Progenitor cell of endocrine pancreas (in vitro differentiated cells): Measurements from ENCODE around the gene ITGAL. TPM values are rescaled to one million over a fixed set of nuclear protein-coding genes. Genes with fewer than 3 reads are reported as not detected.

Source experiments
- DNase-seq: peaks from one replicate; pipeline ENCODE4 v3.0.0; 2021; ENCODE audit warnings: low spot score; ENCODE audit not compliant: unreplicated experiment
- H3K27ac Mint-ChIP-seq: 2 replicates; pipeline ENCODE4 v1.8.0; 2021; ENCODE audit warnings: mild to moderate bottlenecking, moderate library complexity, mixed read lengths
- H3K27me3 Mint-ChIP-seq: 2 replicates; pipeline ENCODE4 v1.8.0; 2021; ENCODE audit warnings: mixed read lengths
- H3K36me3 Mint-ChIP-seq: 2 replicates; pipeline ENCODE4 v1.8.0; 2022; ENCODE audit warnings: mixed read lengths; ENCODE audit not compliant: insufficient read depth
- H3K4me1 Mint-ChIP-seq: 2 replicates; pipeline ENCODE4 v1.8.0; 2021; ENCODE audit warnings: low read depth, mixed read lengths
- H3K4me3 Mint-ChIP-seq: 2 replicates; pipeline ENCODE4 v1.8.0; 2021; ENCODE audit warnings: low read depth, mild to moderate bottlenecking, moderate library complexity, mixed read lengths
- H3K9me3 Mint-ChIP-seq: 2 replicates; pipeline ENCODE4 v1.8.0; 2021; ENCODE audit warnings: low read depth, mixed read lengths
- total RNA-seq: library from RNA; stranded (reverse); gene quantifications from 2 replicates; pipeline ENCODE4 v1.2.1, GENCODE V29; 2021
- TF ChIP-seq, protein P1 (sequence below): fragments of 200-600 bp; sonication (generic); IDR thresholded peaks from one replicate; pipeline ENCODE4 v1.5.0; 2021; ENCODE audit warnings: antibody characterized with exemption, mild to moderate bottlenecking; ENCODE audit not compliant: unreplicated experiment

ITGAL gene
- total RNA-seq, 1 donor from 2014 or later, result 0.53 TPM

DNA sequence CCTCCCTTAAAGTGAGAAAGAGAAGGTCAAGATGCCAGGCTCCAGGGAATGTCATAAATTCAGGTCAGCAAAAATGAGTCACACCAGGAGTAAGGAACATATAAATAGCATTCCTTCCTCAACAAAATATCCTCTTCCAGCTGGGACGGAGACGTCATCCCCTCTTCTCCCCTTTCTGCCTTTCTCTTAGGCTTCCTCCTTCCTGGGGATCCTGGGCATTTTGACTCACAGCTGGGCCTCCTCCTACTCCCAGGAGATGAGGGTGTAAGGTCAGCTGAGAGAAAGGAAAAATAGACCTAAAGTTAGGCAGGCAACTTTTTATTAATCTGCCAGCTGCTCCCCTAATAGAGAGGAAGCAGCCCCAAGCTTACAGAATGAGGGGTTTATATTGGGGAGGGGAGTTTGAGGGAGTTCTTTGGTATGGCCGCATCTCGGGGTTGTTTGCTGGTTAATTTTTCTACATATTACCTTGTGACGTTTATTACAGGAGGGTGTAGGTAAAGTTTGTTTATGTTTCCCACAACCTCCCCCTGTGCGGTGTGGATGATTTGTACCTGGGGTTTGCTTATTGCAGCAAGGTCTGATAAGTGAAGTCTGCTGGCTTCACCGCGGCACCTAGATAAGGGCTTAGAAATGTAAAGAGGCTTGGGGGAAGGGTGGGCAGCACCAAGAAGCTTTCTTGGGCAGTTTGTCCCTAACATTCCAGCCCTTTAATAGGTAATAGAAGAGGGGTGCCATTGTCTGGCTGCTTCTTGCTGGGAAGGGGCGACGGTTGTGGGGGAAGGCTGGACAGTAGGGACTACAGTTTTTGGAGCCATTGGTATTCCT lies 69.2 kb downstream of the ITGAL start:
- Mint-ChIP-seq H3K27ac (no peak overlapping the region), H3K4me3 (no peak overlapping the region), H3K4me1 (no peaks in the 10 kb centered on the region), H3K27me3 (no peaks in the 10 kb centered on the region), H3K9me3 (peaks cover 22% of the 10 kb centered on the region), H3K36me3 (peaks cover 42% of the 10 kb centered on the region)
- TF ChIP-seq, protein P1, sequence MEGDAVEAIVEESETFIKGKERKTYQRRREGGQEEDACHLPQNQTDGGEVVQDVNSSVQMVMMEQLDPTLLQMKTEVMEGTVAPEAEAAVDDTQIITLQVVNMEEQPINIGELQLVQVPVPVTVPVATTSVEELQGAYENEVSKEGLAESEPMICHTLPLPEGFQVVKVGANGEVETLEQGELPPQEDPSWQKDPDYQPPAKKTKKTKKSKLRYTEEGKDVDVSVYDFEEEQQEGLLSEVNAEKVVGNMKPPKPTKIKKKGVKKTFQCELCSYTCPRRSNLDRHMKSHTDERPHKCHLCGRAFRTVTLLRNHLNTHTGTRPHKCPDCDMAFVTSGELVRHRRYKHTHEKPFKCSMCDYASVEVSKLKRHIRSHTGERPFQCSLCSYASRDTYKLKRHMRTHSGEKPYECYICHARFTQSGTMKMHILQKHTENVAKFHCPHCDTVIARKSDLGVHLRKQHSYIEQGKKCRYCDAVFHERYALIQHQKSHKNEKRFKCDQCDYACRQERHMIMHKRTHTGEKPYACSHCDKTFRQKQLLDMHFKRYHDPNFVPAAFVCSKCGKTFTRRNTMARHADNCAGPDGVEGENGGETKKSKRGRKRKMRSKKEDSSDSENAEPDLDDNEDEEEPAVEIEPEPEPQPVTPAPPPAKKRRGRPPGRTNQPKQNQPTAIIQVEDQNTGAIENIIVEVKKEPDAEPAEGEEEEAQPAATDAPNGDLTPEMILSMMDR, result no peak
- DNase-seq, result no peak

DNA sequence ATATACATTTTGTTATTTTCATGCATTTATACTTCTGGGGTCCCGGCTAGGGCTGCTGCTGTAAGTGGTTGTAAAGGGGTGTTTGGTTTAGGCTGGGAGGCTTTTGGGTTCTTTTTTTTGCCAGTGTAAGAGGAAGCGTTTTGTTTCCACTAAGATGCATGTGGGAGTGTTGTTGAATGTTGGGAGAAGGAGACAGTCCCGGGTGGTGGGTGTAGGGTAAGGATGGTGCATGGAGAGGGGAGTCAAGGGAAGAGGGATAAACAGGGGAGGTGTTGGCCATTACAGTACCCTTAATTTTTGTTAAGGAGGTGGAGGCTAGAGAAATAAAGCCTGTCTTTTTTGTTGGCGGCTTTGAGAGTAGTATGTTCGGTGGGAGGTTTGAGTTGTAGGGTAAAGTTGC lies 70.5 kb downstream of the ITGAL start:
- Mint-ChIP-seq H3K36me3 (peaks cover 36% of the 10 kb centered on the region), H3K4me3 (no peak overlapping the region), H3K9me3 (peaks cover 19% of the 10 kb centered on the region), H3K4me1 (peaks cover 3% of the 10 kb centered on the region), H3K27me3 (no peaks in the 10 kb centered on the region), H3K27ac (no peak overlapping the region)
- TF ChIP-seq, protein P1, result no peak
- no peak for DNase-seq

DNA sequence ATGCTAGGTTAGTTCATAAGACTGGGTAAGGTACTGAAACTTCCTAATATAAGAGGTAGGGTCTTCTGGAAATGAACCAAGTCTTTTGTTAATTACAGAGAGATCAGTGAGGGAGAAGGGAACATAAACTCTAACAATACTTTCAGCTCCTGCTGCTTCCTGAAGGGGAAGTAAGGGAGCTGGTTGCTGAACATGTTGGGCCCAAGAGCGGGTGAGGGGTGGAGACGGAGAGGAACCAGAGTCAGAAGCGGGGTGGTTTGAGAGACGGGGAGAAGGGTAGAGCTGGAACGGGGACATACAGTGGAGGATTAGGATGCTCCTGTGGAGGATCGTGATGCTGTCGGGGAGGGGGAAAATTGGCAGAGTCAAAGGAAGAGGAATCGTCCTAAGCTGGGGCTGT lies 73.6 kb downstream of the ITGAL start:
- H3K36me3 Mint-ChIP-seq, result peaks cover 29% of the 10 kb centered on the region
- H3K27ac Mint-ChIP-seq, result peak overlapping the region; percentile 76
- no peak overlapping the region for H3K4me3 Mint-ChIP-seq
- H3K4me1 Mint-ChIP-seq, result peaks cover 13% of the 10 kb centered on the region
- no peak for DNase-seq
- TF ChIP-seq, protein P1, result no peak
- H3K9me3 Mint-ChIP-seq, result peaks cover 27% of the 10 kb centered on the region
- no peaks in the 10 kb centered on the region for H3K27me3 Mint-ChIP-seq

DNA sequence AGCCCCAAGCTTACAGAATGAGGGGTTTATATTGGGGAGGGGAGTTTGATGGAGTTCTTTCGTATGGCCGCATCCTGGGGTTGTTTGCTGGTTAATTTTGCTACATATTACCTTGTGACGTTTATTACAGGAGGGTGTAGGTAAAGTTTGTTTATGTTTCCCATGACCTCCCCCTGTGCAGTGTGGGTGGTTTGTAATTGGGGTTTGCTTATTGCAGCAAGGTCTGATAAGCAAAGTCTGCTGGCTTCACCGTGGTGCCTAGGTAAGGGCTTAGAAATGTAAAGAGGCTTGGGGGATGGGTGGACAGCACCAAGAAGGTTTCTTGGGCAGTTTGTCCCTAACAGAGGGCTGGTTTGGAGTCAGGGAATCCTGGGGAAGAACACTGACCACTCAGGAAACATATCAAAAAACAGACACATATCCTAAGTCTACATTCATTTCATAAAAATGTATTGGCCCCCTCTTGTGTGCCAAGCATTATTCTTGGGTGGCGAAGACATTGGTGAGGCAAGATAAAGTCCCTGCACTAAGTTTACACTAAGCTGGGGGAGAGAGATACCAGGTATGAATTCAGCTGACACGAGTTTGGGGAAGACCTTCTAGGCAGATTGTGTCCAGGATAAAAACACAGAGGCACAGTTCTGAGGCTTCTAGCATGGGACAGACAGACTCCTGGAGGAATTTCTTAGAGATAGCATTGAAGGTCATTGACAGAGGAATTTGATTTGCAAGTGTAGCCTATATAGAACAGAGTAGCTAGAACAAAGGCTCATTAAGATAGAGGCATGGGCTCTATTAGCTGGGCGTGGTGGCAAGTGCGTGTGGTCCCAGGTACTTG lies 76.1 kb downstream of the ITGAL start:
- TF ChIP-seq, protein P1, result no peak
- Mint-ChIP-seq H3K27ac (peak overlapping the region; percentile 78), H3K4me1 (peaks cover 26% of the 10 kb centered on the region), H3K4me3 (peak overlapping the region; percentile 20), H3K9me3 (peaks cover 27% of the 10 kb centered on the region), H3K36me3 (peaks cover 39% of the 10 kb centered on the region), H3K27me3 (no peaks in the 10 kb centered on the region)
- no peak for DNase-seq

DNA sequence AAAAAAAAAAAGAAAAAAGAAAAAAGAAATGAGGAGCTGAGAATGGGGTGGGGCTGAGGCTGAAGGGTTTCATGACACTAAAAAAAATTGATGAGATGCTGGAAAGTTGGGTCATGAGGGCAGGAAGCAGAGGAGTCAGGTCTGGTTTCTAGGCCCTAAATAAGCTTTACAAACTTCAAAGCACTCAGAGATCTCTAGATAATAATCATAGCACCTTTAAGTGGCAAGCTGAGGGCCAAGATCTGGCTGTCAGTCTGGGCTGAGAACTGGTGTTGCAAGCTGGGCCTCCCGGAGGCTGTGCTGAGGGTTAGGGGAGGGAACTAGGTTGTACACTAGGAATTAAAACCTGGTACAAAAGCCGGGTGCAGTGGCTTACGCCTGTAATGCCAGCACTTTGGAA lies 79.2 kb downstream of the ITGAL start:
- TF ChIP-seq, protein P1, result no peak
- H3K27ac Mint-ChIP-seq, result no peak overlapping the region
- peaks cover 43% of the 10 kb centered on the region for H3K36me3 Mint-ChIP-seq
- H3K4me3 Mint-ChIP-seq, result no peak overlapping the region
- DNase-seq, result no peak
- peaks cover 39% of the 10 kb centered on the region for H3K4me1 Mint-ChIP-seq
- H3K9me3 Mint-ChIP-seq, result peaks cover 12% of the 10 kb centered on the region
- no peaks in the 10 kb centered on the region for H3K27me3 Mint-ChIP-seq
